Left lung (tissue), 10 donors: ENCODE results near the gene ZSCAN22. TPM values are rescaled to one million over a fixed set of nuclear protein-coding genes. Genes with fewer than 3 reads are reported as not detected.

Source experiments
- ATAC-seq: fragments of 200-7000 bp; cut with Tn5 transposase; one replicate; pipeline ENCODE4 v1.9.1; 2020; ENCODE audit warnings: moderate library complexity
- DNase-seq, 4 donors: peaks; one replicate each; pipeline ENCODE4 v3.0.0-alpha.2; 2013 to 2020
- H3K27ac ChIP-seq, 2 donors: fragments of 200-600 bp; sonication (generic) in 1 of 2; one replicate each; pipeline versions ENCODE4 v1.5.0 to v1.8.0; 2020 to 2021
- H3K27me3 ChIP-seq, 2 donors: fragments of 200-600 bp; sonication (generic) in 1 of 2; one replicate each; pipeline versions ENCODE4 v1.5.0 to v1.8.0; 2020 to 2021
- H3K36me3 ChIP-seq, 2 donors: fragments of 200-600 bp; sonication (generic) in 1 of 2; one replicate each; pipeline versions ENCODE4 v1.5.0 to v1.8.0; 2020 to 2021
- H3K4me1 ChIP-seq, 2 donors: fragments of 200-600 bp; one replicate each; pipeline ENCODE4 v1.8.0; 2021
- H3K4me3 ChIP-seq, 2 donors: fragments of 200-600 bp; sonication (generic) in 1 of 2; one replicate each; pipeline versions ENCODE4 v1.5.0 to v1.8.0; 2020 to 2021; ENCODE audit warnings: mild to moderate bottlenecking in 1 of 2
- H3K9me3 ChIP-seq, 2 donors: fragments of 200-600 bp; sonication (generic) in 1 of 2; one replicate each; pipeline versions ENCODE4 v1.5.0 to v1.8.0; 2020 to 2021
- CTCF ChIP-seq, 2 donors: fragments of 200-600 bp; sonication (generic) in 1 of 2; IDR thresholded peaks; one replicate each; pipeline versions ENCODE4 v1.5.0 to v1.8.0; 2021; ENCODE audit warnings: antibody characterized with exemption in 2 of 2
- intact Hi-C, 2 donors: fragments of 100-400 bp; cut with DNase I; formaldehyde crosslinking; loops; one replicate each; pipeline versions ENCODE4 v1.11.2 to v1.14.2; 2022
- polyA plus RNA-seq, 6 donors: library from polyadenylated mRNA; unstranded; fragments of 120-200 nt; gene quantifications; one replicate each; pipeline ENCODE4 v1.2.1, GENCODE V29; 2013; ENCODE audit not compliant: insufficient read length in 6 of 6
- total RNA-seq, 2 donors: library from RNA; stranded (reverse); fragmentation: NEBNext Ultra II Directional; extraction: Animal tissue kit (Norgen Biotek cat#: 25700); gene quantifications; one replicate each; pipeline ENCODE4 v1.2.1, GENCODE V29; 2021
- donor health status: DM: no; HTN: yes; CAD: no.
- donor health status: DM: no; HTN: no; CAD: no.

ZSCAN22 gene
- total and polyA plus RNA-seq, 8 donors, result 3.4 to 5.0 (median 4.0) TPM

- H3K36me3 ChIP-seq, result peaks cover 0 to 99% of the 10 kb centered on the region in 2 donors
- ATAC-seq, result no peak
- no peak for TF ChIP-seq CTCF (IDR thresholded peaks at IDR 0.05)
These were observed 30.7 kb upstream of the ZSCAN22 start for GRCh38 chr19:58296104-58296503.

GRCh38 chr19:58300620-58301019 is 26.2 kb upstream of the ZSCAN22 start:
- ATAC-seq, result no peak
- intact Hi-C loops, result no loop called here
- Histone ChIP-seq H3K36me3 (peaks cover 0 to 59% of the 10 kb centered on the region in 2 donors), H3K27ac (no peak overlapping the region), H3K9me3 (peaks cover 0 to 53% of the 10 kb centered on the region in 2 donors), H3K27me3 (no peaks in the 10 kb centered on the region), H3K4me1 (peaks cover 0 to 8% of the 10 kb centered on the region in 2 donors), H3K4me3 (no peak overlapping the region)
- DNase-seq, result no peak
- no peak for TF ChIP-seq CTCF (IDR thresholded peaks at IDR 0.05)

More at GRCh38 chr19:58296104-58296503, 30.7 kb upstream of the ZSCAN22 start:
- no peak for DNase-seq
- intact Hi-C loops, result no loop called here
- peaks cover 0 to 97% of the 10 kb centered on the region in 2 donors for H3K9me3 ChIP-seq
- no peak overlapping the region for H3K4me3 ChIP-seq
- H3K27ac ChIP-seq, result no peak overlapping the region
- H3K4me1 ChIP-seq, result no peaks in the 10 kb centered on the region
- H3K27me3 ChIP-seq, result no peaks in the 10 kb centered on the region

GRCh38 chr19:58304255-58304654 is 22.5 kb upstream of the ZSCAN22 start:
- intact Hi-C loops, result no loop called here
- H3K4me3 ChIP-seq, result peak overlapping the region in 1 of 2 donors; percentile 77
- DNase-seq (no peak), ATAC-seq (no peak)
- H3K27ac ChIP-seq, result peak overlapping the region; percentile 60 to 89
- H3K36me3 ChIP-seq, result peaks cover 0 to 54% of the 10 kb centered on the region in 2 donors
- peaks cover 8 to 35% of the 10 kb centered on the region in 2 donors for H3K4me1 ChIP-seq
- H3K9me3 ChIP-seq, result peaks cover 0 to 19% of the 10 kb centered on the region in 2 donors
- no peak for TF ChIP-seq CTCF (IDR thresholded peaks at IDR 0.05)
- no peaks in the 10 kb centered on the region for H3K27me3 ChIP-seq

- ATAC-seq, result peak; percentile 15
- peak overlapping the region; percentile 72 to 77 for H3K4me3 ChIP-seq
- TF ChIP-seq CTCF (IDR thresholded peaks at IDR 0.05), result no peak
- H3K27me3 ChIP-seq, result no peaks in the 10 kb centered on the region
- peak overlapping the region; percentile 60 to 89 for H3K27ac ChIP-seq
- H3K4me1 ChIP-seq, result peaks cover 8 to 35% of the 10 kb centered on the region in 2 donors
- H3K36me3 ChIP-seq, result peaks cover 0 to 54% of the 10 kb centered on the region in 2 donors
- intact Hi-C loops, result no loop called here
- DNase-seq, result no peak
- peaks cover 0 to 14% of the 10 kb centered on the region in 2 donors for H3K9me3 ChIP-seq
These were observed 22.1 kb upstream of the ZSCAN22 start for GRCh38 chr19:58304748-58305064.

- H3K27me3 ChIP-seq, result no peaks in the 10 kb centered on the region
- peak within 1 kb of the TSS; percentile 78 to 89 for H3K27ac ChIP-seq
- no peak for TF ChIP-seq CTCF (IDR thresholded peaks at IDR 0.05)
- DNase-seq (peak; percentile 94 to 99 (median 98)), ATAC-seq (peak; percentile 100)
- H3K4me3 ChIP-seq, result peak within 1 kb of the TSS; percentile 72 to 77
- peaks cover 0 to 53% of the 10 kb centered on the region in 2 donors for H3K36me3 ChIP-seq
- H3K4me1 ChIP-seq, result peaks cover 8 to 35% of the 10 kb centered on the region in 2 donors
- intact Hi-C loops, result no loop called here
- H3K9me3 ChIP-seq, result peaks cover 0 to 9% of the 10 kb centered on the region in 2 donors
These were observed 21.5 kb upstream of the ZSCAN22 start, which contains the start of gene ERVK3-1 for GRCh38 chr19:58305065-58305931. ERVK3-1 (plus strand) TSS chr19:58305377; CDS start chr19:58312169, 6,792 bp downstream.
